HUDEP-2 (cell line): ENCODE data around the gene OR6A2.

Experiments used
- DNase-seq, 76 experiments: peaks; one replicate each; lab custom pipeline; 2025; ENCODE audit not compliant: unreplicated experiment in 76 of 76; lab: John Stamatoyannopoulos, UW

Gene OR6A2

GRCh38 chr11:6757373-6757967 is 42.0 kb downstream of the OR6A2 start:
- peak in 21 of 76 experiments; percentile 1 to 46 (median 16) for DNase-seq

- no peak for DNase-seq
Measured at GRCh38 chr11:6755953-6756347, 43.5 kb downstream of the OR6A2 start.

GRCh38 chr11:6755303-6755952 is 44.1 kb downstream of the OR6A2 start:
- DNase-seq, result peak in 15 of 76 experiments; percentile 2 to 30 (median 7)

- DNase-seq, result no peak
Measured at GRCh38 chr11:6747097-6747668, 52.3 kb downstream of the OR6A2 start.

- DNase-seq, result no peak
Measured at GRCh38 chr11:6746626-6747025, 52.9 kb downstream of the OR6A2 start.

- no peak for DNase-seq
Measured at GRCh38 chr11:6746086-6746618, 53.3 kb downstream of the OR6A2 start.

- DNase-seq, result no peak
Measured at GRCh38 chr11:6745465-6746015, 53.9 kb downstream of the OR6A2 start.

GRCh38 chr11:6745018-6745417 is 54.5 kb downstream of the OR6A2 start:
- DNase-seq, result no peak

- DNase-seq, result no peak
Measured at GRCh38 chr11:6742260-6742659, 57.2 kb downstream of the OR6A2 start.
